ENCODE results near the gene RFC5. TPM values are rescaled to one million over a fixed set of nuclear protein-coding genes. Genes with fewer than 3 reads are reported as not detected.
"Not testable (repeated sequence)": the region's sequence is repeated elsewhere in the genome, so short reads cannot be mapped to it uniquely, and the experiment has no call there.

The RFC5 gene
- total and polyA plus RNA-seq, 4 donors = 7.3 to 16.0 (median 8.2) TPM

- no peak for ATAC-seq (ENCODE audit: insufficient read depth, low FRiP score)
- no peaks in the 10 kb centered on the region for H3K27me3 ChIP-seq (ENCODE audit: control insufficient read depth in 3 of 3, insufficient read depth in 3 of 3, low read length in 2 of 3)
- TF ChIP-seq CTCF (IDR thresholded peaks at IDR 0.05; ENCODE audit: control extremely low read depth, extremely low read depth) = no peak
- H3K4me3 ChIP-seq = no peak overlapping the region
- no peak for DNase-seq
- no peak overlapping the region for H3K9ac ChIP-seq (ENCODE audit: insufficient read depth in 1 of 2, low read length in 2 of 2)
- no peaks in the 10 kb centered on the region for H3K4me1 ChIP-seq (ENCODE audit: control insufficient read depth in 5 of 5, insufficient read depth in 5 of 5, low read length in 5 of 5)
- peaks cover 0 to 5% (median 0%) of the 10 kb centered on the region in 4 donors for H3K9me3 ChIP-seq (ENCODE audit: control insufficient read depth in 4 of 4, insufficient read depth in 3 of 4, low read length in 3 of 4)
- no peak overlapping the region for H3K27ac ChIP-seq (ENCODE audit: low read depth in 1 of 2, low read length in 1 of 2)
- H3K36me3 ChIP-seq (ENCODE audit: control insufficient read depth in 4 of 4, insufficient read depth in 4 of 4, low read length in 4 of 4) = no peaks in the 10 kb centered on the region
- 85 to 89% methylated on average over 3 of the region's 3 CpGs for WGBS, 2 donors
Measured at GRCh38 chr12:117994551-117995438, 21.7 kb upstream of the RFC5 start.

- Histone ChIP-seq H3K9me3 (ENCODE audit: control insufficient read depth in 4 of 4, insufficient read depth in 3 of 4, low read length in 3 of 4) (peaks cover 0 to 5% (median 0%) of the 10 kb centered on the region in 4 donors), H3K4me3 (no peak overlapping the region), H3K27me3 (ENCODE audit: control insufficient read depth in 3 of 3, insufficient read depth in 3 of 3, low read length in 2 of 3) (no peaks in the 10 kb centered on the region), H3K36me3 (ENCODE audit: control insufficient read depth in 4 of 4, insufficient read depth in 4 of 4, low read length in 4 of 4) (no peaks in the 10 kb centered on the region), H3K9ac (ENCODE audit: insufficient read depth in 1 of 2, low read length in 2 of 2) (no peak overlapping the region), H3K4me1 (ENCODE audit: control insufficient read depth in 5 of 5, insufficient read depth in 5 of 5, low read length in 5 of 5) (no peaks in the 10 kb centered on the region), H3K27ac (ENCODE audit: low read depth in 1 of 2, low read length in 1 of 2) (no peak overlapping the region)
- ATAC-seq (ENCODE audit: insufficient read depth, low FRiP score) = no peak
- TF ChIP-seq CTCF (IDR thresholded peaks at IDR 0.05; ENCODE audit: control extremely low read depth, extremely low read depth) = no peak
- 90 to 91% methylated on average over 2 of the region's 2 CpGs for WGBS, 2 donors
- DNase-seq = no peak
Measured at GRCh38 chr12:117998719-117999118, 17.8 kb upstream of the RFC5 start.

GRCh38 chr12:117999806-118000205 is 16.7 kb upstream of the RFC5 start:
- WGBS, 2 donors = 65 to 73% methylated on average over 2 of the region's 2 CpGs
- not testable (repeated sequence) for H3K9me3 ChIP-seq (ENCODE audit: control insufficient read depth in 4 of 4, insufficient read depth in 3 of 4, low read length in 3 of 4); H3K4me1 ChIP-seq (ENCODE audit: control insufficient read depth in 5 of 5, insufficient read depth in 5 of 5, low read length in 5 of 5); H3K9ac ChIP-seq (ENCODE audit: insufficient read depth in 1 of 2, low read length in 2 of 2); H3K4me3 ChIP-seq; H3K36me3 ChIP-seq (ENCODE audit: control insufficient read depth in 4 of 4, insufficient read depth in 4 of 4, low read length in 4 of 4); ATAC-seq (ENCODE audit: insufficient read depth, low FRiP score); H3K27ac ChIP-seq (ENCODE audit: low read depth in 1 of 2, low read length in 1 of 2); DNase-seq; H3K27me3 ChIP-seq (ENCODE audit: control insufficient read depth in 3 of 3, insufficient read depth in 3 of 3, low read length in 2 of 3)

GRCh38 chr12:118010903-118011302 is 5.6 kb upstream of the RFC5 start:
- DNase-seq = no peak
- Histone ChIP-seq H3K9me3 (ENCODE audit: control insufficient read depth in 4 of 4, insufficient read depth in 3 of 4, low read length in 3 of 4) (no peaks in the 10 kb centered on the region), H3K4me1 (ENCODE audit: control insufficient read depth in 5 of 5, insufficient read depth in 5 of 5, low read length in 5 of 5) (peaks cover 0 to 1% (median 0%) of the 10 kb centered on the region in 5 donors), H3K36me3 (ENCODE audit: control insufficient read depth in 4 of 4, insufficient read depth in 4 of 4, low read length in 4 of 4) (no peaks in the 10 kb centered on the region), H3K4me3 (no peak overlapping the region), H3K9ac (ENCODE audit: insufficient read depth in 1 of 2, low read length in 2 of 2) (no peak overlapping the region), H3K27ac (ENCODE audit: low read depth in 1 of 2, low read length in 1 of 2) (no peak overlapping the region), H3K27me3 (ENCODE audit: control insufficient read depth in 3 of 3, insufficient read depth in 3 of 3, low read length in 2 of 3) (no peaks in the 10 kb centered on the region)
- no peak for TF ChIP-seq CTCF (IDR thresholded peaks at IDR 0.05; ENCODE audit: control extremely low read depth, extremely low read depth)
- no peak for ATAC-seq (ENCODE audit: insufficient read depth, low FRiP score)
- WGBS, 2 donors = 98% methylated on average over 3 of the region's 3 CpGs
